Myometrial cell (primary cell): ENCODE measurements around the gene OR4X1. TPM values are rescaled to one million over a fixed set of nuclear protein-coding genes. Genes with fewer than 3 reads are reported as not detected.

Source experiments
- total RNA-seq: library from RNA; depleted of rRNA; stranded (reverse); fragments of >200 nt; gene quantifications from 2 replicates; pipeline ENCODE4 v1.2.3, GENCODE V29; 2015

OR4X1 gene
- not detected in 2 replicates for total RNA-seq

DNA sequence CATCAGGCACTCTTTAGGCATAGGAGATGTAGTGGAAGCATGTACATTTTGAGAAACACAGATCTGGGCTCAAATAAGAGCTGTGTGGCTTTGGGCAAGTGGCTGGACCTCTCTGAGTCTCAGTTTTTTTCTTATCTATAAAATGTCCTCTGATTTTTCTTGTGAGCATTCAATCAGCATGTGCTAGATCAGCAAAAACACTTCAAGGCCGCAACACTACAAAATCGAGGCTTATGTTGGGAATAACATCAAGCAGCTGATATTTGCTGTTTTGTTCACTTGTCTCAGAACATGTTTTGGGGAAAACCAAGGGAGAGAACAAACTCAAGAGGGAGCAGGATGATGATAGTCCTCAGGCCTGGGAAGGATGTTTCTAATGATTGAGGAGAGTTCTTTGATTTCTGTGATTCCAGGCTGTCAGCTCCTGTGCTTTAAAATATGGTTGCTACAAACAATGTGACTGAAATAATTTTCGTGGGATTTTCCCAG lies at the start of gene OR4X1:
Gene OR4X1 (plus strand): TSS at position 439 of the 489 bp plus-strand sequence. CDS start 0 bp downstream, at position 439.

DNA sequence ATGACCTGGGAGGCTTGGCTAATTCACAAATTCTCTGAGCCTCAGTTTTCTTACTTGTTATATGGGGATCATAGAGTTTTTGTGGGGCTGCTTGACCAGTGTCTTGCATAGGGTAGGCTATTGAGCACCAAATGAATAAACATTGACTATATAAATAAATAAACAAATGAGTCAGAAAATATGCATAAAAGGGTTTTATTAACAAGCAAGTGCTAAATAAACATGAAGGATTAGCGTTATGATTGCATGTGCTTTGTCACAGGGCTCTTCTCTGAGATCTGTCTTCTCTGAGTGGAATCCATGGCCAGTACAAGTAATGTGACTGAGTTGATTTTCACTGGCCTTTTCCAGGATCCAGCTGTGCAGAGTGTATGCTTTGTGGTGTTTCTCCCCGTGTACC lies 47.2 kb upstream of the OR4X1 start, which contains the start of gene OR4B1:
Gene OR4B1 (plus strand): TSS at position 301 of the 400 bp plus-strand sequence. CDS start 0 bp downstream, at position 301.

DNA sequence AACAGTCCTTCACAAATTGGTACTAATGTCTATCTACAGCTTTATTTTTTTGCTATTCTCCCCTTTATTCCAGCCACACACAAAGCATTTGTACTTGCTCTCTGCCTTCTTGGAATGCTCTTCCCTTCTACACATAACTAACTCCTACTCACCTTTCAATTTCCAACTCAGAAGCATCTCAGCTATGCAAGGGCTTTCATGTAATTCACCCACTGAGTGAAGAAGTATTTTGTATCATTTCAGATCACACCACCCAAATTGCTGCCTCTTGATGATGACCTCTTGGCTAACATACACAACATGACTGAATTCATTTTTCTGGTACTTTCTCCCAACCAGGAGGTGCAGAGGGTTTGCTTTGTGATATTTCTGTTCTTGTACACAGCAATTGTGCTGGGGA lies 18.9 kb upstream of the OR4X1 start, which contains the start of gene OR4X2:
Gene OR4X2 (plus strand): TSS at position 301 of the 400 bp plus-strand sequence. CDS start 0 bp downstream, at position 301.

GRCh38 chr11:48305923-48306322 lies 42.3 kb downstream of the OR4X1 start, which contains the start of gene OR4S1:
Gene OR4S1, plus strand, starts transcription at chr11:48306223. Its CDS starts 0 bp downstream, at chr11:48306223.

Other genes with a start within 250 kb of the OR4X1 start
- gene OR4B1, start 47.1 kb upstream of the OR4X1 start, total RNA-seq, result not detected in 2 replicates
- not detected in 2 replicates for gene OR4X2, start 18.8 kb upstream of the OR4X1 start, total RNA-seq
- gene OR4S1, start 42.4 kb downstream of the OR4X1 start, total RNA-seq, result not detected in 2 replicates
- not detected in 2 replicates for gene OR4C3, start 61.1 kb downstream of the OR4X1 start, total RNA-seq
- not detected in 2 replicates for gene OR4C5, start 102.6 kb downstream of the OR4X1 start, total RNA-seq
- not detected in 2 replicates for gene OR4A47, start 224.9 kb downstream of the OR4X1 start, total RNA-seq